ENCODE data around the gene MOCS1. TPM values are rescaled to one million over a fixed set of nuclear protein-coding genes. Genes with fewer than 3 reads are reported as not detected.

The MOCS1 gene
- total RNA-seq, 3 donors from 2014 or later, result 22.0 to 30.9 (median 22.3) TPM

GRCh38 chr6:39953076-39953618, 18.9 kb upstream of the MOCS1 start:
- H3K9me3 ChIP-seq, result no peaks in the 10 kb centered on the region
- no peak overlapping the region for H3K4me3 ChIP-seq
- no peak for DNase-seq
- no peaks in the 10 kb centered on the region for H3K4me1 ChIP-seq (ENCODE audit: low read depth)
- no peaks in the 10 kb centered on the region for H3K36me3 ChIP-seq (ENCODE audit: low read depth)
- intact Hi-C loops (cut with DNase I, micrococcal nuclease), result no loop called here
- TF ChIP-seq CTCF (IDR thresholded peaks at IDR 0.05), result no peak
- ATAC-seq, result no peak

DNA sequence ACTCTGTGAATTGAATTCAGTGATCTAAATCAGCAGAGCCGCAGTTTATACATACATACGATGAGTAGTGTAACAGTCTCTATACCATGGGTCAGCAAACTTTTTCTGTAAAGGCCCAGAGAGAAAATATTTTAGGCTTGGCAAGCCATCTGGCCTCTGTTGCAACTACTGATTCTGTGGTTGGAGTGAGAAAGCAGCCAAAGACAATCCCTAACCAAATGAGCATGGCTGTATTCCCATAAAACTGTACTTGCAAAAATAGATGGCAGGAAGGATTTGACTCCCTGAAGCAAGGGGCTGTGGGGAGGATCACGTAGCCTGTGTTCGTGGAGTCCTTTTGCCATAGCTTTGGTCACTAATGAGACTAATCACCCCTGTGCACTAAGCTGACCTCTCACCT, 17.9 kb upstream of the MOCS1 start:
- H3K36me3 ChIP-seq (ENCODE audit: low read depth), result no peaks in the 10 kb centered on the region
- no peaks in the 10 kb centered on the region for H3K9me3 ChIP-seq
- DNase-seq (no peak), ATAC-seq (no peak)
- no peak for TF ChIP-seq CTCF (IDR thresholded peaks at IDR 0.05)
- H3K4me3 ChIP-seq, result no peak overlapping the region
- H3K4me1 ChIP-seq (ENCODE audit: low read depth), result peaks cover 4% of the 10 kb centered on the region
- intact Hi-C loops (cut with DNase I, micrococcal nuclease), result no loop called here

DNA sequence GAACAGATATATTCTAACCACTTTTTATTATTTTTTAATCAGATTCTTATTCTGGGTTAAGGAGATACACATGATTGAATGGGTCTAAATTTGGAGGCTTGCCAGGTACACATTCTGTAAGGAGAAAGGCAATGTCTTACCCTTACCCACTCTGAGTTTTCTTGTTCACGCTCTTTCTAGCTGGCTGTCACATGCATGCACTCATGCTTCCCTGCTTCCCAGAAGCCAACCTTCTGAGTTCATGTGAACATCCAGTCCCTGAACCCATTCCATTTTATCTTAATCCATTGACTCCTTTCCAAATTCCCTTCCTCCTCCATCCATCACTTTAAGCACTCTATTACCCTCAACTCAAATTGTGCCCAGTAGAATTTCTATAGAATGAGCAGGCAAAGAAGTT, 17.5 kb upstream of the MOCS1 start:
- H3K36me3 ChIP-seq (ENCODE audit: low read depth), result no peaks in the 10 kb centered on the region
- no peak overlapping the region for H3K4me3 ChIP-seq
- no peak for TF ChIP-seq CTCF (IDR thresholded peaks at IDR 0.05)
- no peaks in the 10 kb centered on the region for H3K9me3 ChIP-seq
- intact Hi-C loops (cut with DNase I, micrococcal nuclease), result no loop called here
- peaks cover 4% of the 10 kb centered on the region for H3K4me1 ChIP-seq (ENCODE audit: low read depth)
- DNase-seq, result no peak
- no peak for ATAC-seq

DNA sequence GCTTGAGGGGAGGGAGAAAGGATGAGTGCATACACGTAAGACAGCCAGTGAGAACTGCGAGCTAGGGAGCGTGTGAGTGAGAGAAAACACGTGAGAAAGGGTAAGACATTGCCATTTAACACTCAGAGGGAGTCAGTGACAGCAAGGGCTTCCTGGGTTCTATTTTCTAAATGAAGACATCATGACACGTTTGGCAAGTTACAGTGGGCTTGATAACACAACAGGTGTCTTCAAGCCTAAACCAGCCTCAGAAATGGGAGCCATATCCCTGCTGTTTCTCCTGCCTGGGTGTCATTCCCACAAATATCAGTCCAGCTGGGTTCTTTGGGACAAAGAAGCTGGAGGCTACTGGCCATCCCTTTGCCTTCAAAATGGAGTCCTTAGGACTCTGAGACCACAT, 16.9 kb upstream of the MOCS1 start:
- intact Hi-C loops (cut with DNase I, micrococcal nuclease), result no loop called here
- DNase-seq (no peak), ATAC-seq (no peak)
- Histone ChIP-seq H3K4me3 (no peak overlapping the region), H3K36me3 (ENCODE audit: low read depth) (no peaks in the 10 kb centered on the region), H3K4me1 (ENCODE audit: low read depth) (peaks cover 7% of the 10 kb centered on the region), H3K9me3 (no peaks in the 10 kb centered on the region)
- TF ChIP-seq CTCF (IDR thresholded peaks at IDR 0.05), result no peak

- DNase-seq (no peak), ATAC-seq (no peak)
- intact Hi-C loops (cut with DNase I, micrococcal nuclease), result no loop called here
Observed at GRCh38 chr6:39950125-39950720, 16.0 kb upstream of the MOCS1 start.

More at GRCh38 chr6:39950125-39950720, 16.0 kb upstream of the MOCS1 start:
- Histone ChIP-seq H3K4me1 (ENCODE audit: low read depth) (peaks cover 9% of the 10 kb centered on the region), H3K9me3 (no peaks in the 10 kb centered on the region), H3K4me3 (no peak overlapping the region), H3K36me3 (ENCODE audit: low read depth) (no peaks in the 10 kb centered on the region)
- no peak for TF ChIP-seq CTCF (IDR thresholded peaks at IDR 0.05)
